Measurements from ENCODE around the gene GPN3. TPM values are rescaled to one million over a fixed set of nuclear protein-coding genes. Genes with fewer than 3 reads are reported as not detected.
"Not testable (repeated sequence)": the region's sequence is repeated elsewhere in the genome, so short reads cannot be mapped to it uniquely, and the experiment has no call there.

The GPN3 gene
- total RNA-seq, 1 experiment from 2014 or later, result 28.5 TPM

GRCh38 chr12:110466791-110467190 lies 1.3 kb downstream of the GPN3 start:
- Histone ChIP-seq H4K20me1 (ENCODE audit: insufficient read depth) (no peaks in the 10 kb centered on the region), H3K27ac (no peak overlapping the region), H3K4me2 (peak overlapping the region; percentile 98), H3K4me3 (peak overlapping the region; percentile 81), H3K27me3 (ENCODE audit: insufficient read depth, low read depth) (no peaks in the 10 kb centered on the region), H3K36me3 (ENCODE audit: low read depth) (no peaks in the 10 kb centered on the region), H3K9me2 (ENCODE audit: insufficient read depth) (no peaks in the 10 kb centered on the region), H3K4me1 (replicated peaks; ENCODE audit: insufficient read depth) (peaks cover 18% of the 10 kb centered on the region), H2AFZ (no peak overlapping the region), H3K79me2 (ENCODE audit: low read depth) (peaks cover 34% of the 10 kb centered on the region), H3K9me3 (ENCODE audit: insufficient read depth, low read depth) (no peaks in the 10 kb centered on the region), H3F3A (ENCODE audit: insufficient read depth, low read depth) (peaks cover 6% of the 10 kb centered on the region; the same call in 1 of the 2 replicates)
- BruUV-seq (replicated peaks), result no TSS peak
- TF ChIP-seq EZH2 (IDR thresholded peaks at IDR 0.05; ENCODE audit: low read depth) (no peak), CTCF (conservative IDR thresholded peaks at IDR 0.05) (no peak)
- intact Hi-C loops (cut with micrococcal nuclease; ENCODE audit: unreplicated experiment), result no loop called here
- DNase-seq, result no peak
- POLR2A ChIA-PET (ENCODE audit: unreplicated experiment), result interaction anchor here (0.7 kb wide), 1 partner anchor 197 kb away, joined by 4 read pairs; no protein-coding TSS in a partner anchor
- CTCF ChIA-PET, result no interaction called here

GRCh38 chr12:110465765-110466164 lies 2.3 kb downstream of the GPN3 start:
- H3K9me3 ChIP-seq (ENCODE audit: insufficient read depth, low read depth); H3K27me3 ChIP-seq (ENCODE audit: insufficient read depth, low read depth); H3K4me2 ChIP-seq; H2AFZ ChIP-seq; H3K36me3 ChIP-seq (ENCODE audit: low read depth); CTCF ChIA-PET; BruUV-seq (replicated peaks); intact Hi-C loops (cut with micrococcal nuclease; ENCODE audit: unreplicated experiment); H3K27ac ChIP-seq; H3K9me2 ChIP-seq (ENCODE audit: insufficient read depth); POLR2A ChIA-PET (ENCODE audit: unreplicated experiment); H3F3A ChIP-seq (ENCODE audit: insufficient read depth, low read depth); DNase-seq; H4K20me1 ChIP-seq (ENCODE audit: insufficient read depth); H3K4me3 ChIP-seq: not testable (repeated sequence)
- H3K79me2 ChIP-seq (ENCODE audit: low read depth), result peaks cover 34% of the 10 kb centered on the region
- H3K4me1 ChIP-seq (replicated peaks; ENCODE audit: insufficient read depth), result peaks cover 18% of the 10 kb centered on the region

DNA sequence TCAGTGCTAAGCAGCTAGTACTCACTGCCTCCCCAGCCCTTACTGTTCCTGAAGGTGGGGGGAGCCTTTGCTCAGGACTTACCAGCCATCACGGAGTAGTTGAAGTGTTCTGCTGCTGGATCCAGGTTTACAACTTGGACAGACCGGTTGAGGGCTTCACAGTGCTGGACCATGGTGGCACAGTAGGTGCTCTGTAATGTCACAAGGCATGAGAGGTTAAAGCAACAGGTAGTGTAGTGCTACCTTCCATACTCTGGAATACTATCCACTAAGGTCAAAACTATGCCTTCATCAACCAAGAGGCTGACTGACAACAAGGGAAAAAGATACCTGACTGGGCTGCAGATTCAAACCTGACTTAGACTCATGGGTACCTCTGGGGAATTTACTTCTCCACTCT lies 3.0 kb downstream of the GPN3 start:
- TF ChIP-seq EZH2 (IDR thresholded peaks at IDR 0.05; ENCODE audit: low read depth), result no peak
- TF ChIP-seq CTCF (conservative IDR thresholded peaks at IDR 0.05), result no peak
- Histone ChIP-seq H3K9me3 (ENCODE audit: insufficient read depth, low read depth) (no peaks in the 10 kb centered on the region), H3K4me1 (replicated peaks; ENCODE audit: insufficient read depth) (peaks cover 18% of the 10 kb centered on the region), H3F3A (ENCODE audit: insufficient read depth, low read depth) (peaks cover 6% of the 10 kb centered on the region; the same call in 1 of the 2 replicates), H3K27ac (no peak overlapping the region), H3K36me3 (ENCODE audit: low read depth) (0 out of 2 replicates have a peak, but pooled peaks cover 9% of the 10 kb centered on the region), H3K4me2 (no peak overlapping the region), H3K27me3 (ENCODE audit: insufficient read depth, low read depth) (no peaks in the 10 kb centered on the region), H3K4me3 (no peak overlapping the region), H4K20me1 (ENCODE audit: insufficient read depth) (no peaks in the 10 kb centered on the region), H2AFZ (no peak overlapping the region), H3K79me2 (ENCODE audit: low read depth) (peaks cover 28% of the 10 kb centered on the region), H3K9me2 (ENCODE audit: insufficient read depth) (no peaks in the 10 kb centered on the region)
- intact Hi-C loops (cut with micrococcal nuclease; ENCODE audit: unreplicated experiment), result no loop called here
- BruUV-seq (replicated peaks), result no TSS peak
- ChIA-PET POLR2A (ENCODE audit: unreplicated experiment) (no interaction called here), CTCF (interaction anchor here (0.7 kb wide), 1 partner anchor 832 kb away, joined by 4 read pairs; no protein-coding TSS in a partner anchor)
- DNase-seq, result no peak

DNA sequence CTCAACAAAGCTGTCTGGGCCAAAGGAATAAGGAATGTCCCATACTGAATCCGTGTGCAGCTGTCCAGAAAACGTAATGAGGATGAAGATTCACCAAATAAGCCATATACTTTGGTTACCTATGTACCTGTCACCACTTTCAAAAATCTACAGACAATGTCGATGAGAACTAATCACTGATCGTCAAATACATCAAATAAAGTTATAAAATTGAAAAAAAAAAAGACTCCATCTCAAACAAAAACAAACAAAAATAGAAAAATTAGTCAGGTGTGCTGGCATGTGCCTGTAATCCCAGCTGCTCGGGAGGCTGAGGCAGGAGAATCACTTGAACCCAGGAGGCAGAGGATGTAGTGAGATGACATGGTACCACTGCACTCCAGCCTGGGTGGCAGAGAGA lies 6.9 kb downstream of the GPN3 start:
- H3K79me2 ChIP-seq (ENCODE audit: low read depth); H3K4me1 ChIP-seq (replicated peaks; ENCODE audit: insufficient read depth); H3K9me2 ChIP-seq (ENCODE audit: insufficient read depth); CTCF ChIA-PET; POLR2A ChIA-PET (ENCODE audit: unreplicated experiment); H3K36me3 ChIP-seq (ENCODE audit: low read depth); DNase-seq; H3K27ac ChIP-seq; intact Hi-C loops (cut with micrococcal nuclease; ENCODE audit: unreplicated experiment); H2AFZ ChIP-seq; H3K4me2 ChIP-seq; H3F3A ChIP-seq (ENCODE audit: insufficient read depth, low read depth); BruUV-seq (replicated peaks); H3K9me3 ChIP-seq (ENCODE audit: insufficient read depth, low read depth); H3K27me3 ChIP-seq (ENCODE audit: insufficient read depth, low read depth); H4K20me1 ChIP-seq (ENCODE audit: insufficient read depth); H3K4me3 ChIP-seq: not testable (repeated sequence)
